DND-41 (cell line): ENCODE data around the gene FNDC10.

Experiments used
- ATAC-seq: fragments of 200-7000 bp; cut with Tn5 transposase; 3 replicates; pipeline ENCODE4 v1.9.1; 2021; ENCODE audit warnings: low read depth; ENCODE audit not compliant: insufficient read depth
- DNase-seq: peaks from one replicate; pipeline ENCODE4 v3.0.0-alpha.2; 2020
- H2AFZ ChIP-seq: 2 replicates; pipeline ENCODE4 v1.6.0; 2012; ENCODE audit warnings: low read depth, low read length
- H3K27ac ChIP-seq: 2 replicates; pipeline ENCODE4 v1.5.1; 2012; ENCODE audit warnings: low read length, inconsistent platforms
- H3K27me3 ChIP-seq: fragments of 200-600 bp; sonication (generic); 2 replicates; pipeline ENCODE4 v1.6.0; 2012; ENCODE audit warnings: low read length, mild to moderate bottlenecking, inconsistent platforms; ENCODE audit not compliant: insufficient read depth, poor library complexity
- H3K36me3 ChIP-seq: 2 replicates; pipeline ENCODE4 v1.5.1; 2012; ENCODE audit warnings: low read length, inconsistent platforms; ENCODE audit not compliant: insufficient read depth
- H3K4me1 ChIP-seq: 2 replicates; pipeline ENCODE4 v1.5.1; 2012; ENCODE audit warnings: mild to moderate bottlenecking, low read length; ENCODE audit not compliant: insufficient read depth
- H3K4me2 ChIP-seq: 2 replicates; pipeline ENCODE4 v1.6.0; 2012; ENCODE audit warnings: mild to moderate bottlenecking, moderate library complexity, low read length, inconsistent platforms; ENCODE audit not compliant: insufficient read depth
- H3K4me3 ChIP-seq, 2 experiments: fragments of 200-600 bp in 1 of 2; shearing (Covaris generic) in 1 of 2; 2 replicates each; pipeline ENCODE4 v1.5.1; 2012 to 2016; ENCODE audit warnings: inconsistent platforms in 2 of 2, low read length in 2 of 2, mild to moderate bottlenecking in 2 of 2, low read depth in 1 of 2, moderate library complexity in 1 of 2
- H3K79me2 ChIP-seq: 2 replicates; pipeline ENCODE4 v1.6.0; 2012; ENCODE audit warnings: low read length, inconsistent platforms; ENCODE audit not compliant: insufficient read depth
- H3K9ac ChIP-seq: 2 replicates; pipeline ENCODE4 v1.6.0; 2012; ENCODE audit warnings: low read depth, mild to moderate bottlenecking, inconsistent platforms, low read length, moderate library complexity
- H3K9me3 ChIP-seq: 2 replicates; pipeline ENCODE4 v1.5.1; 2012; ENCODE audit warnings: low read length, moderate library complexity, mild to moderate bottlenecking, inconsistent platforms; ENCODE audit not compliant: insufficient read depth, severe bottlenecking
- H4K20me1 ChIP-seq: 2 replicates; pipeline ENCODE4 v1.6.0; 2012; ENCODE audit warnings: low read length; ENCODE audit not compliant: insufficient read depth
- CTCF ChIP-seq: IDR thresholded peaks from 2 replicates; pipeline ENCODE4 v1.5.1; 2012; ENCODE audit warnings: borderline replicate concordance, low read length, moderate library complexity, mild to moderate bottlenecking; ENCODE audit not compliant: poor library complexity, severe bottlenecking; ENCODE audit errors: extremely low read depth
- EZH2 ChIP-seq: IDR thresholded peaks from 3 replicates; pipeline ENCODE4 v1.6.1; 2012; ENCODE audit warnings: borderline replicate concordance, low read depth, mild to moderate bottlenecking, moderate library complexity, low read length, inconsistent platforms; ENCODE audit not compliant: severe bottlenecking

The FNDC10 gene

GRCh38 chr1:1563688-1564087 lies 36.2 kb downstream of the FNDC10 start:
- Histone ChIP-seq H3K4me3 (no peak overlapping the region), H3K9ac (no peak overlapping the region), H3K27me3 (no peaks in the 10 kb centered on the region), H3K79me2 (peaks cover 93% of the 10 kb centered on the region), H3K27ac (no peak overlapping the region), H3K4me1 (no peaks in the 10 kb centered on the region), H3K4me2 (no peak overlapping the region), H3K36me3 (peaks cover 86% of the 10 kb centered on the region), H3K9me3 (no peaks in the 10 kb centered on the region), H2AFZ (no peak overlapping the region), H4K20me1 (peaks cover 77% of the 10 kb centered on the region)
- ATAC-seq, result no peak
- TF ChIP-seq EZH2 (no peak), CTCF (no peak)
- DNase-seq, result no peak

- ATAC-seq, result no peak
- no peaks in the 10 kb centered on the region for H3K9me3 ChIP-seq
- no peak overlapping the region for H3K4me3 ChIP-seq
- H3K9ac ChIP-seq, result no peak overlapping the region
- TF ChIP-seq EZH2 (no peak), CTCF (no peak)
- no peak for DNase-seq
- no peak overlapping the region for H3K27ac ChIP-seq
- H2AFZ ChIP-seq, result no peak overlapping the region
- peaks cover 76% of the 10 kb centered on the region for H4K20me1 ChIP-seq
- H3K27me3 ChIP-seq, result no peaks in the 10 kb centered on the region
- peaks cover 91% of the 10 kb centered on the region for H3K79me2 ChIP-seq
- H3K4me2 ChIP-seq, result no peak overlapping the region
- peaks cover 91% of the 10 kb centered on the region for H3K36me3 ChIP-seq
- H3K4me1 ChIP-seq, result no peaks in the 10 kb centered on the region
These were observed 37.3 kb downstream of the FNDC10 start for GRCh38 chr1:1562556-1563195.

DNA sequence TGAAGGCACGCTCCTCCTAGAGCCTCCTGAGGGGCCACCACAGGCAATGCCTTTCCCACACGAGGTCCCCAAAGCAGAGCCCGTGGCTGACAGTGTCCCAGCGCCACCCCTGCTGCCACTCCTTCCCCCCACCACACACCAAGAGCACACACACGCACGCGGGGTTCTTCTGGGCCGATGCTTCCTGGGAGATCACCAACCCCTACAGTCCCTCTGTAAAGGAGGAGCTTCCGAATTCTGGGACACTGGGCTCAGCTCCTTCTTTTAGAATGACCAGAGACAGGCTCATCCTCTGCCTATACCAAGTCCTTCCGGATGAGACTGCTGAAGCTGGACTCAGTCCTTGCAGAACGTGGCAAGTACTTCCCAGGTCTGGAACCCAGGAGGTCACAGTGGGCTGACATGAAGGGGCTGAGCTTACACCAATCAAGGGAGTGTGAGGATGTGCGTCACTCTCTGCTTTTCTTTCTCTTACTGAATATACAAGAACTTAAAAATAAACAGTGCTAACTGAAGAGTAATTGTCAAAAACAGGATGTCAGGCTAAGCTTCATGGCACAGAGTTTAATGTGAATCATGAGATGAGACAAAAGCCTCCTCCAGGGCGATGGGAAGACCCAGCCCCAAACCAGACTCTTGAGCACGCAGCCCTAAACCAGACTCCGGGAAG lies 38.0 kb downstream of the FNDC10 start:
- no peak for ATAC-seq
- H3K27me3 ChIP-seq, result no peaks in the 10 kb centered on the region
- H3K9ac ChIP-seq, result no peak overlapping the region
- no peak overlapping the region for H2AFZ ChIP-seq
- no peak for TF ChIP-seq EZH2
- no peak for TF ChIP-seq CTCF
- H3K4me1 ChIP-seq, result no peaks in the 10 kb centered on the region
- no peak overlapping the region for H3K4me2 ChIP-seq
- no peak for DNase-seq
- peaks cover 92% of the 10 kb centered on the region for H3K36me3 ChIP-seq
- H3K4me3 ChIP-seq, result no peak overlapping the region
- H3K27ac ChIP-seq, result no peak overlapping the region
- peaks cover 71% of the 10 kb centered on the region for H4K20me1 ChIP-seq
- H3K79me2 ChIP-seq, result peaks cover 84% of the 10 kb centered on the region
- H3K9me3 ChIP-seq, result no peaks in the 10 kb centered on the region
